ENCODE measurements around the gene DNAH7.

DNAH7 gene

DNA sequence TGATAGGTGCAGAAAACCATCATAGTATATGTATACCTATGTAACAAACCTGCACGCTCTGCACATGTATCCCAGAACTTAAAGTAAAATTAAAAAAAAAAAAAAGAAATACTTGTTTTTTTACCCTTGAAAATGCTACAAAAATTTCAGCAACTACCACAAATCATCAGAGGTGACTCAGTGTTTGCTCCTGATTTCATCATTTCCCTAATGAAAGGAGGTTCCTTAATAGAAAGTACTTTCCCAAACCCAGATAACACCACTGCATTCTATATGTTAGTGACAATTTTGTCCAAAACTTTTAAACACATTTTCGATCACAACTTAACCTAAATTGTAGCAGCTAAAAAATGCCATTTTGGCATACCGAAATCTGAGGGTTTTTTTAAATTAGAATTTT is 248.3 kb downstream of the DNAH7 start:
- H3K27ac ChIP-seq = no peak overlapping the region
- H3K9ac ChIP-seq = no peak overlapping the region
- TF ChIP-seq, protein P1, sequence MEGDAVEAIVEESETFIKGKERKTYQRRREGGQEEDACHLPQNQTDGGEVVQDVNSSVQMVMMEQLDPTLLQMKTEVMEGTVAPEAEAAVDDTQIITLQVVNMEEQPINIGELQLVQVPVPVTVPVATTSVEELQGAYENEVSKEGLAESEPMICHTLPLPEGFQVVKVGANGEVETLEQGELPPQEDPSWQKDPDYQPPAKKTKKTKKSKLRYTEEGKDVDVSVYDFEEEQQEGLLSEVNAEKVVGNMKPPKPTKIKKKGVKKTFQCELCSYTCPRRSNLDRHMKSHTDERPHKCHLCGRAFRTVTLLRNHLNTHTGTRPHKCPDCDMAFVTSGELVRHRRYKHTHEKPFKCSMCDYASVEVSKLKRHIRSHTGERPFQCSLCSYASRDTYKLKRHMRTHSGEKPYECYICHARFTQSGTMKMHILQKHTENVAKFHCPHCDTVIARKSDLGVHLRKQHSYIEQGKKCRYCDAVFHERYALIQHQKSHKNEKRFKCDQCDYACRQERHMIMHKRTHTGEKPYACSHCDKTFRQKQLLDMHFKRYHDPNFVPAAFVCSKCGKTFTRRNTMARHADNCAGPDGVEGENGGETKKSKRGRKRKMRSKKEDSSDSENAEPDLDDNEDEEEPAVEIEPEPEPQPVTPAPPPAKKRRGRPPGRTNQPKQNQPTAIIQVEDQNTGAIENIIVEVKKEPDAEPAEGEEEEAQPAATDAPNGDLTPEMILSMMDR (conservative IDR thresholded peaks at IDR 0.05; ENCODE audit: low read depth, low read length) = no peak
- H3K4me1 ChIP-seq (ENCODE audit: low read depth, poor library complexity, severe bottlenecking) = peaks cover 14% of the 10 kb centered on the region
- no peaks in the 10 kb centered on the region for H3K36me3 ChIP-seq (ENCODE audit: insufficient read depth)
- H3K27me3 ChIP-seq (ENCODE audit: insufficient read depth, low read depth) = no peaks in the 10 kb centered on the region
- H3K4me3 ChIP-seq (IDR thresholded peaks at IDR 0.05; ENCODE audit: insufficient read depth, low read depth, low read length) = no peak overlapping the region
- no peak overlapping the region; the same call in 1 of the 2 replicates for H3K4me2 ChIP-seq
- no peaks in the 10 kb centered on the region for H4K20me1 ChIP-seq (ENCODE audit: insufficient read depth)
- H2AFZ ChIP-seq (ENCODE audit: low read depth) = no peak overlapping the region
- no peaks in the 10 kb centered on the region for H3K79me2 ChIP-seq (ENCODE audit: insufficient read depth, low read depth)

DNA sequence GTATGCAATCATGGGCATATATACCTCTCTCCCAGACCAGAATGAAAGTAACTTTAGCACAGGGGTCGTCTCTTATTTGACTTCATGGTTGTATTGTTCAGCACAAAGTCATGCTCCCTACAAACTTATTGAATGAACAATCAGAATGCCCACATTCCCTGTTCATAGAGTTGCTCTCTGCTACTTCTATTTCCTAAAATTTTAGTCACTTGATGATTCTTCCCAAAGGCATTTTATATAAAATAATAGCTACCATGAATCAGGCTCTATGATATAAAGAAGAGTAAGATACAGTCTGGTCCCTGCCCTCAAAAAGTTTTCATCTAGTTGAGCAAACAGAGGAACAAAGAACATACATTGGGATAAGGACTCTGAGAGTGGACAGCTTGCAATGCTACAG is 249.4 kb downstream of the DNAH7 start:
- no peaks in the 10 kb centered on the region for H3K36me3 ChIP-seq (ENCODE audit: insufficient read depth)
- H3K4me3 ChIP-seq (IDR thresholded peaks at IDR 0.05; ENCODE audit: insufficient read depth, low read depth, low read length) = no peak overlapping the region
- no peaks in the 10 kb centered on the region for H3K79me2 ChIP-seq (ENCODE audit: insufficient read depth, low read depth)
- no peak overlapping the region for H3K27ac ChIP-seq
- H3K27me3 ChIP-seq (ENCODE audit: insufficient read depth, low read depth) = no peaks in the 10 kb centered on the region
- H3K9ac ChIP-seq = no peak overlapping the region
- no peak overlapping the region for H3K4me2 ChIP-seq
- H3K4me1 ChIP-seq (ENCODE audit: low read depth, poor library complexity, severe bottlenecking) = peaks cover 14% of the 10 kb centered on the region
- TF ChIP-seq, protein P1 (conservative IDR thresholded peaks at IDR 0.05; ENCODE audit: low read depth, low read length) = no peak
- no peak overlapping the region for H2AFZ ChIP-seq (ENCODE audit: low read depth)
- no peaks in the 10 kb centered on the region for H4K20me1 ChIP-seq (ENCODE audit: insufficient read depth)

DNA sequence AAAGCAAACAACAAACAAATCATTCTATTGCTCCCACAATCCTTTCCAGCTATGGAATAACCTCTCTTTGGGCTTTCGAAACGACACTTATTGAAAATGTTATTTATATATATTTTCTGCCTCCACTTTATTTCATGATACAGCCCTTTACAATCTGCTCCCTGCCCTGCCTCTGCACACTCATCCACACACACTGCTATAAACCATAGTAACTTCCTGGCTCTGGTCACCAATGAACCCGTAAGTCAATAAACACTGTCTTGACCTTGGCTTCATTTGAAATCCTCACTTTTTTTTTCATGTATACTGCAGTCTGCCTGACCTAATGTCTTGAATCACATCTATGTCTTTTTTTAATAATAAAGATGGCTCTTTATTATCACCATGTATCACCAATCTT is 250.1 kb downstream of the DNAH7 start:
- Histone ChIP-seq H3K4me3 (IDR thresholded peaks at IDR 0.05; ENCODE audit: insufficient read depth, low read depth, low read length) (no peak overlapping the region), H3K9ac (no peak overlapping the region), H3K4me2 (no peak overlapping the region), H3K79me2 (ENCODE audit: insufficient read depth, low read depth) (no peaks in the 10 kb centered on the region), H2AFZ (ENCODE audit: low read depth) (no peak overlapping the region), H3K27me3 (ENCODE audit: insufficient read depth, low read depth) (no peaks in the 10 kb centered on the region), H3K27ac (no peak overlapping the region), H4K20me1 (ENCODE audit: insufficient read depth) (no peaks in the 10 kb centered on the region), H3K36me3 (ENCODE audit: insufficient read depth) (no peaks in the 10 kb centered on the region), H3K4me1 (ENCODE audit: low read depth, poor library complexity, severe bottlenecking) (peaks cover 14% of the 10 kb centered on the region)
- TF ChIP-seq, protein P1 (conservative IDR thresholded peaks at IDR 0.05; ENCODE audit: low read depth, low read length) = no peak

DNA sequence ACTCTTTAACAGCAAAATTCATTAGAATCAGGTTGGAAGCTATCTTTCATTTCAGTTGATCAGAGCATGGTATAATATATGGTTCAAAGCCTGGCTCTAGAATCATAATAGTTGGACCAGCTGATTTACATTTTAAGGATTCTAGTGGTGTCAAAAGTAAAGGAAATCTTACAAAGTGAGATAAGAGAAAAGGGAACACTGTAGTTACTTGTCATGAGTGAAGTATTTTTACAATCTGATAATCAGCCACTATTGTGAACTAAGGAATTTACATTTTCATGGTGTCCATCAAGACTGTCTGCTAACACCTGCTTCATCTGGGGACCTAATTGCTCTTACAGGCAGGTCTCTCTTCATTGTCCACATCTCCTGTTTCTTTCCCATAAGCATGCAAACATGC is 250.5 kb downstream of the DNAH7 start:
- no peak overlapping the region for H3K4me2 ChIP-seq
- H3K9ac ChIP-seq = no peak overlapping the region
- H3K4me1 ChIP-seq (ENCODE audit: low read depth, poor library complexity, severe bottlenecking) = peaks cover 14% of the 10 kb centered on the region
- no peak overlapping the region for H3K27ac ChIP-seq
- no peak overlapping the region for H2AFZ ChIP-seq (ENCODE audit: low read depth)
- H3K27me3 ChIP-seq (ENCODE audit: insufficient read depth, low read depth) = no peaks in the 10 kb centered on the region
- H3K36me3 ChIP-seq (ENCODE audit: insufficient read depth) = no peaks in the 10 kb centered on the region
- H3K79me2 ChIP-seq (ENCODE audit: insufficient read depth, low read depth) = no peaks in the 10 kb centered on the region
- H3K4me3 ChIP-seq (IDR thresholded peaks at IDR 0.05; ENCODE audit: insufficient read depth, low read depth, low read length) = no peak overlapping the region
- TF ChIP-seq, protein P1 (conservative IDR thresholded peaks at IDR 0.05; ENCODE audit: low read depth, low read length) = no peak
- H4K20me1 ChIP-seq (ENCODE audit: insufficient read depth) = no peaks in the 10 kb centered on the region
